OCI-LY7 (cell line): ENCODE data around the gene TRNT1.

Source experiments
- CTCF ChIP-seq: fragments of 200-600 bp; sonication (generic); conservative IDR thresholded peaks from 2 replicates; pipeline ENCODE4 v1.5.1; 2014; ENCODE audit warnings: mild to moderate bottlenecking, antibody characterized with exemption, low read length, moderate library complexity, mixed read lengths
- EZH2phosphoT487 ChIP-seq: fragments of 200-600 bp; sonication (generic); IDR thresholded peaks from 2 replicates; pipeline ENCODE4 v1.6.1; 2018; ENCODE audit warnings: low read depth, borderline replicate concordance, mild to moderate bottlenecking, mixed run types, antibody characterized with exemption, low read length, moderate library complexity, mixed read lengths

GRCh38 chr3:3157484-3157883 lies 30.7 kb downstream of the TRNT1 start:
- TF ChIP-seq CTCF (no peak), EZH2phosphoT487 (no peak)
